ENCODE measurements around the gene ATP11B.

GRCh38 chr3:182783106-182783505, 10.2 kb upstream of the ATP11B start:
- TF ChIP-seq CTCF (IDR thresholded peaks at IDR 0.05): no peak
- TF ChIP-seq POLR2A (IDR thresholded peaks at IDR 0.05): no peak
- TF ChIP-seq EP300 (IDR thresholded peaks at IDR 0.05): no peak

All from tibial nerve (tissue), 4 donors.